HepG2 (cell line): ENCODE measurements around the gene PIH1D2. TPM values are rescaled to one million over a fixed set of nuclear protein-coding genes. Genes with fewer than 3 reads are reported as not detected.

Experiments
- ATF1 ChIP-seq: IDR thresholded peaks from 2 replicates; pipeline ENCODE4 v1.6.1; 2016; ENCODE audit warnings: mild to moderate bottlenecking, control low read depth
- ERF ChIP-seq: IDR thresholded peaks from 2 replicates; pipeline ENCODE4 v1.6.1; 2018; ENCODE audit warnings: missing biosample characterization, missing genetic modification reagents
- HNRNPUL1 ChIP-seq: fragments of 200-400 bp; formaldehyde crosslinking; IDR thresholded peaks from 2 replicates; pipeline ENCODE4 v1.6.1; 2017; ENCODE audit warnings: low read depth, mild to moderate bottlenecking, low read length, moderate library complexity
- SP2 ChIP-seq: sonication (generic); formaldehyde crosslinking; IDR thresholded peaks from 2 replicates; pipeline ENCODE4 v1.5.1; 2020; ENCODE audit warnings: mild to moderate bottlenecking, missing genetic modification reagents
- TSC22D2 ChIP-seq: sonication (generic); formaldehyde crosslinking; IDR thresholded peaks from 2 replicates; pipeline ENCODE4 v1.5.1; 2020; ENCODE audit warnings: missing genetic modification reagents, mild to moderate bottlenecking, borderline replicate concordance
- ZKSCAN1 ChIP-seq: fragments of 150-350 bp; IDR thresholded peaks from 2 replicates; pipeline ENCODE4 v1.6.1; 2014; ENCODE audit warnings: low read length
- ZNF605 ChIP-seq: sonication (generic); formaldehyde crosslinking; IDR thresholded peaks from 2 replicates; pipeline ENCODE4 v1.8.0; 2022; ENCODE audit warnings: mild to moderate bottlenecking, missing genetic modification reagents
- ZNF724P ChIP-seq: sonication (generic); formaldehyde crosslinking; IDR thresholded peaks from 2 replicates; pipeline ENCODE4 v1.8.0; 2022; ENCODE audit warnings: missing genetic modification reagents, borderline replicate concordance
- ZNF850 ChIP-seq: sonication (generic); formaldehyde crosslinking; conservative IDR thresholded peaks from 2 replicates; pipeline ENCODE4 v1.9.0; 2021; ENCODE audit warnings: mild to moderate bottlenecking, missing genetic modification reagents
- polyA plus RNA-seq, 8 experiments: library from polyadenylated mRNA; depleted of rRNA in 3 of 8; stranded (reverse) in 7 of 8; unstranded in 1 of 8; fragments of >200 nt; fragmentation: Illumina TruSeq in 4 of 8; extraction: Trizol in 4 of 8; gene quantifications; 2 replicates each; pipeline versions ENCODE4 v1.2.1 to v1.2.3, GENCODE V29; 2011 to 2016; ENCODE audit warnings: low read depth in 4 of 8, missing spikeins in 1 of 8, mixed read lengths in 1 of 8; ENCODE audit not compliant: insufficient read depth in 1 of 8
- total RNA-seq, 5 experiments: library from RNA; depleted of rRNA; stranded (reverse); fragments of >200 nt; fragmentation: Illumina TruSeq; extraction: Trizol; gene quantifications; 2 replicates each; pipeline ENCODE4 v1.2.3, GENCODE V29; 2016; ENCODE audit warnings: low read depth in 1 of 5
- TF ChIP-seq, protein P1 (sequence below): sonication (generic); formaldehyde crosslinking; IDR thresholded peaks from 2 replicates; pipeline ENCODE4 v1.4.0; 2020; ENCODE audit warnings: missing genetic modification reagents
- TF ChIP-seq, protein P2 (sequence below): sonication (generic); formaldehyde crosslinking; IDR thresholded peaks from 2 replicates; pipeline ENCODE4 v1.9.0; 2021; ENCODE audit warnings: missing genetic modification reagents, borderline replicate concordance
- TF ChIP-seq, protein P3 (sequence below): IDR thresholded peaks from 2 replicates; pipeline ENCODE4 v1.6.1; 2016; ENCODE audit warnings: missing compliant biosample characterization, missing genetic modification reagents, borderline replicate concordance
- TF ChIP-seq, protein P4 (sequence below): fragments of 450-650 bp; IDR thresholded peaks from 2 replicates; pipeline ENCODE4 v1.6.1; 2017
- TF ChIP-seq, protein P5 (sequence below): sonication (generic); formaldehyde crosslinking; IDR thresholded peaks from 2 replicates; pipeline ENCODE4 v1.4.0; 2020; ENCODE audit warnings: missing genetic modification reagents

PIH1D2 gene
- total and polyA plus RNA-seq, 2 of the 13 experiments (the other 11 are each of a cell fraction or from before 2014, with no cell fraction given), result 0.49 to 2.7 TPM

DNA sequence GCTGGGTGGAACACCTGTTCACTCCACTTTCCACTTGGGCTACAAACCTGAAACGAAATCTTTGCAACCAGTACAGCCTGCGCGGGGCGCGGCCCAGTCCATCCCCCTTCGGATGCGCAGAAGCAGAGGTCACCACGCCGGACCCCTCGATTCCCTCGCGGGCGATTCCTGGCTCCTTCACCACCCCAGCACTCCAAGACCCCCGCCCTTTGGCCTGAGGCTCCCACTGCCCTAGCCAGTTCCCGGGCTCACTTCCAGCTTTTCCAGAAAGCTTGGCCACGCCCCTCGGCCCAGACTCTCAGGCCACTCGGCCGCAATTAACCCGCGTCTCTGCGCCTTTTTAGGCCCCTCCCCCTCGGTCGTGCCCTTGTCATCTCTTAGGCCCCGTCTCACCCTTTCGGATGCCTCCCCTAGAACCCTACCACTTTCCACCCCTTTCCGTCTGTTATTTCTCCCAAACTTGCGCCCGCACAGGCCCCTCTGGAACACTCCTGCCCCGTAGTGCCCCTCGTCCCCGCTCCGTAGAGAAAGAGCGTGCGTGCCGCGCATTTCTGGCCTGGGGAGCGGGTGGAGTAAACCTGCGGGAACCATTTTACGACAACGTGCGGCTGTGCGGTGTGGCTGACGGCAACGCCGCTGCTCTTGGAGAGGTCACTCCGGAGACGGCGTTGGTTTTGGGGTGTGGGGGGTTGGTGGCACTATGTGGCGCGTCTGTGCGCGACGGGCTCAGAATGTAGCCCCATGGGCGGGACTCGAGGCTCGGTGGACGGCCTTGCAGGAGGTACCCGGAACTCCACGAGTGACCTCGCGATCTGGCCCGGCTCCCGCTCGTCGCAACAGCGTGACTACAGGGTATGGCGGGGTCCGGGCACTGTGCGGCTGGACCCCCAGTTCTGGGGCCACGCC, 48.8 kb downstream of the PIH1D2 start, which contains the start of gene DLAT (continued):
- TF ChIP-seq HNRNPUL1, result no peak
- TF ChIP-seq ZNF850 (CRISPR knock-in tag), result peak; percentile 88
- TF ChIP-seq, protein P1, sequence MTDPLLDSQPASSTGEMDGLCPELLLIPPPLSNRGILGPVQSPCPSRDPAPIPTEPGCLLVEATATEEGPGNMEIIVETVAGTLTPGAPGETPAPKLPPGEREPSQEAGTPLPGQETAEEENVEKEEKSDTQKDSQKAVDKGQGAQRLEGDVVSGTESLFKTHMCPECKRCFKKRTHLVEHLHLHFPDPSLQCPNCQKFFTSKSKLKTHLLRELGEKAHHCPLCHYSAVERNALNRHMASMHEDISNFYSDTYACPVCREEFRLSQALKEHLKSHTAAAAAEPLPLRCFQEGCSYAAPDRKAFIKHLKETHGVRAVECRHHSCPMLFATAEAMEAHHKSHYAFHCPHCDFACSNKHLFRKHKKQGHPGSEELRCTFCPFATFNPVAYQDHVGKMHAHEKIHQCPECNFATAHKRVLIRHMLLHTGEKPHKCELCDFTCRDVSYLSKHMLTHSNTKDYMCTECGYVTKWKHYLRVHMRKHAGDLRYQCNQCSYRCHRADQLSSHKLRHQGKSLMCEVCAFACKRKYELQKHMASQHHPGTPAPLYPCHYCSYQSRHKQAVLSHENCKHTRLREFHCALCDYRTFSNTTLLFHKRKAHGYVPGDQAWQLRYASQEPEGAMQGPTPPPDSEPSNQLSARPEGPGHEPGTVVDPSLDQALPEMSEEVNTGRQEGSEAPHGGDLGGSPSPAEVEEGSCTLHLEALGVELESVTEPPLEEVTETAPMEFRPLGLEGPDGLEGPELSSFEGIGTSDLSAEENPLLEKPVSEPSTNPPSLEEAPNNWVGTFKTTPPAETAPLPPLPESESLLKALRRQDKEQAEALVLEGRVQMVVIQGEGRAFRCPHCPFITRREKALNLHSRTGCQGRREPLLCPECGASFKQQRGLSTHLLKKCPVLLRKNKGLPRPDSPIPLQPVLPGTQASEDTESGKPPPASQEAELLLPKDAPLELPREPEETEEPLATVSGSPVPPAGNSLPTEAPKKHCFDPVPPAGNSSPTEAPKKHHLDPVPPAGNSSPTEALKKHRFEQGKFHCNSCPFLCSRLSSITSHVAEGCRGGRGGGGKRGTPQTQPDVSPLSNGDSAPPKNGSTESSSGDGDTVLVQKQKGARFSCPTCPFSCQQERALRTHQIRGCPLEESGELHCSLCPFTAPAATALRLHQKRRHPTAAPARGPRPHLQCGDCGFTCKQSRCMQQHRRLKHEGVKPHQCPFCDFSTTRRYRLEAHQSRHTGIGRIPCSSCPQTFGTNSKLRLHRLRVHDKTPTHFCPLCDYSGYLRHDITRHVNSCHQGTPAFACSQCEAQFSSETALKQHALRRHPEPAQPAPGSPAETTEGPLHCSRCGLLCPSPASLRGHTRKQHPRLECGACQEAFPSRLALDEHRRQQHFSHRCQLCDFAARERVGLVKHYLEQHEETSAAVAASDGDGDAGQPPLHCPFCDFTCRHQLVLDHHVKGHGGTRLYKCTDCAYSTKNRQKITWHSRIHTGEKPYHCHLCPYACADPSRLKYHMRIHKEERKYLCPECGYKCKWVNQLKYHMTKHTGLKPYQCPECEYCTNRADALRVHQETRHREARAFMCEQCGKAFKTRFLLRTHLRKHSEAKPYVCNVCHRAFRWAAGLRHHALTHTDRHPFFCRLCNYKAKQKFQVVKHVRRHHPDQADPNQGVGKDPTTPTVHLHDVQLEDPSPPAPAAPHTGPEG (CRISPR knock-in tag), result 0 out of 2 replicates have a peak, but pooled peaks have one; percentile 52
- TF ChIP-seq SP2 (CRISPR knock-in tag), result no peak
- peak; percentile 62; the same call in 1 of the 2 replicates for TF ChIP-seq ERF (CRISPR knock-in tag)
- TF ChIP-seq ZNF724P (CRISPR knock-in tag), result peak; percentile 15; the same call in 1 of the 2 replicates
- peak; percentile 93 for TF ChIP-seq ZNF605 (CRISPR knock-in tag)
- peak; percentile 72; the same call in 1 of the 2 replicates for TF ChIP-seq ATF1 (CRISPR knock-in tag)
- TF ChIP-seq ZKSCAN1, result no peak
- TF ChIP-seq, protein P2, sequence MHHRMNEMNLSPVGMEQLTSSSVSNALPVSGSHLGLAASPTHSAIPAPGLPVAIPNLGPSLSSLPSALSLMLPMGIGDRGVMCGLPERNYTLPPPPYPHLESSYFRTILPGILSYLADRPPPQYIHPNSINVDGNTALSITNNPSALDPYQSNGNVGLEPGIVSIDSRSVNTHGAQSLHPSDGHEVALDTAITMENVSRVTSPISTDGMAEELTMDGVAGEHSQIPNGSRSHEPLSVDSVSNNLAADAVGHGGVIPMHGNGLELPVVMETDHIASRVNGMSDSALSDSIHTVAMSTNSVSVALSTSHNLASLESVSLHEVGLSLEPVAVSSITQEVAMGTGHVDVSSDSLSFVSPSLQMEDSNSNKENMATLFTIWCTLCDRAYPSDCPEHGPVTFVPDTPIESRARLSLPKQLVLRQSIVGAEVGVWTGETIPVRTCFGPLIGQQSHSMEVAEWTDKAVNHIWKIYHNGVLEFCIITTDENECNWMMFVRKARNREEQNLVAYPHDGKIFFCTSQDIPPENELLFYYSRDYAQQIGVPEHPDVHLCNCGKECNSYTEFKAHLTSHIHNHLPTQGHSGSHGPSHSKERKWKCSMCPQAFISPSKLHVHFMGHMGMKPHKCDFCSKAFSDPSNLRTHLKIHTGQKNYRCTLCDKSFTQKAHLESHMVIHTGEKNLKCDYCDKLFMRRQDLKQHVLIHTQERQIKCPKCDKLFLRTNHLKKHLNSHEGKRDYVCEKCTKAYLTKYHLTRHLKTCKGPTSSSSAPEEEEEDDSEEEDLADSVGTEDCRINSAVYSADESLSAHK, result no peak
- TF ChIP-seq, protein P3, sequence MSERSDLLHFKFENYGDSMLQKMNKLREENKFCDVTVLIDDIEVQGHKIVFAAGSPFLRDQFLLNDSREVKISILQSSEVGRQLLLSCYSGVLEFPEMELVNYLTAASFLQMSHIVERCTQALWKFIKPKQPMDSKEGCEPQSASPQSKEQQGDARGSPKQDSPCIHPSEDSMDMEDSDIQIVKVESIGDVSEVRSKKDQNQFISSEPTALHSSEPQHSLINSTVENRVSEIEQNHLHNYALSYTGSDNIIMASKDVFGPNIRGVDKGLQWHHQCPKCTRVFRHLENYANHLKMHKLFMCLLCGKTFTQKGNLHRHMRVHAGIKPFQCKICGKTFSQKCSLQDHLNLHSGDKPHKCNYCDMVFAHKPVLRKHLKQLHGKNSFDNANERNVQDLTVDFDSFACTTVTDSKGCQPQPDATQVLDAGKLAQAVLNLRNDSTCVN (CRISPR knock-in tag), result no peak
- TF ChIP-seq, protein P4, sequence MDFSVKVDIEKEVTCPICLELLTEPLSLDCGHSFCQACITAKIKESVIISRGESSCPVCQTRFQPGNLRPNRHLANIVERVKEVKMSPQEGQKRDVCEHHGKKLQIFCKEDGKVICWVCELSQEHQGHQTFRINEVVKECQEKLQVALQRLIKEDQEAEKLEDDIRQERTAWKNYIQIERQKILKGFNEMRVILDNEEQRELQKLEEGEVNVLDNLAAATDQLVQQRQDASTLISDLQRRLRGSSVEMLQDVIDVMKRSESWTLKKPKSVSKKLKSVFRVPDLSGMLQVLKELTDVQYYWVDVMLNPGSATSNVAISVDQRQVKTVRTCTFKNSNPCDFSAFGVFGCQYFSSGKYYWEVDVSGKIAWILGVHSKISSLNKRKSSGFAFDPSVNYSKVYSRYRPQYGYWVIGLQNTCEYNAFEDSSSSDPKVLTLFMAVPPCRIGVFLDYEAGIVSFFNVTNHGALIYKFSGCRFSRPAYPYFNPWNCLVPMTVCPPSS, result no peak
- TF ChIP-seq, protein P5, sequence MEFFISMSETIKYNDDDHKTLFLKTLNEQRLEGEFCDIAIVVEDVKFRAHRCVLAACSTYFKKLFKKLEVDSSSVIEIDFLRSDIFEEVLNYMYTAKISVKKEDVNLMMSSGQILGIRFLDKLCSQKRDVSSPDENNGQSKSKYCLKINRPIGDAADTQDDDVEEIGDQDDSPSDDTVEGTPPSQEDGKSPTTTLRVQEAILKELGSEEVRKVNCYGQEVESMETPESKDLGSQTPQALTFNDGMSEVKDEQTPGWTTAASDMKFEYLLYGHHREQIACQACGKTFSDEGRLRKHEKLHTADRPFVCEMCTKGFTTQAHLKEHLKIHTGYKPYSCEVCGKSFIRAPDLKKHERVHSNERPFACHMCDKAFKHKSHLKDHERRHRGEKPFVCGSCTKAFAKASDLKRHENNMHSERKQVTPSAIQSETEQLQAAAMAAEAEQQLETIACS (CRISPR knock-in tag), result 0 out of 2 replicates have a peak, but pooled peaks have one; percentile 40
- TF ChIP-seq TSC22D2 (CRISPR knock-in tag), result no peak; the same call in 1 of the 2 replicates
